H9 (cell line): Measurements from ENCODE around the gene GNB1L. TPM values are rescaled to one million over a fixed set of nuclear protein-coding genes. Genes with fewer than 3 reads are reported as not detected.

Experiments used
- DNase-seq: peaks from one replicate; pipeline ENCODE4 v3.0.0-alpha.2; 2017
- H2AFZ ChIP-seq: one replicate; pipeline ENCODE4 v1.6.1; 2013; ENCODE audit warnings: mild to moderate bottlenecking, low read length, control low read depth, moderate library complexity
- H2AK5ac ChIP-seq: 2 replicates; pipeline ENCODE4 v1.6.1; 2013; ENCODE audit warnings: low read length, control low read depth, mixed read lengths; ENCODE audit not compliant: insufficient read length
- H2BK120ac ChIP-seq: one replicate; pipeline ENCODE4 v1.6.1; 2013; ENCODE audit warnings: low read depth, mild to moderate bottlenecking, low read length, control low read depth, inconsistent platforms; ENCODE audit not compliant: poor library complexity, severe bottlenecking
- H2BK12ac ChIP-seq: 2 replicates; pipeline ENCODE4 v1.6.1; 2013; ENCODE audit warnings: low read length, control low read depth, mixed read lengths, low read depth; ENCODE audit not compliant: insufficient read length
- H2BK15ac ChIP-seq: 2 replicates; pipeline ENCODE4 v1.6.1; 2013; ENCODE audit warnings: low read depth, low read length, control low read depth
- H2BK20ac ChIP-seq: one replicate; pipeline ENCODE4 v1.6.1; 2013; ENCODE audit warnings: low read depth, mild to moderate bottlenecking, low read length, control low read depth, inconsistent platforms; ENCODE audit not compliant: poor library complexity, severe bottlenecking
- H2BK5ac ChIP-seq: 2 replicates; pipeline ENCODE4 v1.6.1; 2013; ENCODE audit warnings: low read length, control low read depth, mixed read lengths; ENCODE audit not compliant: insufficient read length
- H3K14ac ChIP-seq: 2 replicates; pipeline ENCODE4 v1.6.1; 2013; ENCODE audit warnings: low read length, control low read depth; ENCODE audit not compliant: insufficient read depth
- H3K18ac ChIP-seq: 2 replicates; pipeline ENCODE4 v1.6.1; 2013; ENCODE audit warnings: low read depth, mild to moderate bottlenecking, mixed read lengths, low read length, control low read depth; ENCODE audit not compliant: insufficient read length
- H3K23ac ChIP-seq: 2 replicates; pipeline ENCODE4 v1.6.1; 2013; ENCODE audit warnings: low read length, control low read depth, mixed read lengths, low read depth; ENCODE audit not compliant: insufficient read length
- H3K23me2 ChIP-seq: 2 replicates; pipeline ENCODE4 v1.6.1; 2013; ENCODE audit warnings: low read depth, mild to moderate bottlenecking, mixed read lengths, low read length, control low read depth; ENCODE audit not compliant: insufficient read length, poor library complexity, severe bottlenecking
- H3K27ac ChIP-seq: 2 replicates; pipeline ENCODE4 v1.5.1; 2013; ENCODE audit warnings: low read length, control low read depth, mixed read lengths, low read depth; ENCODE audit not compliant: insufficient read length
- H3K27me3 ChIP-seq: 2 replicates; pipeline ENCODE4 v1.6.1; 2013; ENCODE audit warnings: low read length, control low read depth, inconsistent platforms; ENCODE audit not compliant: insufficient read depth
- H3K4ac ChIP-seq: 2 replicates; pipeline ENCODE4 v1.6.1; 2013; ENCODE audit warnings: low read depth, mild to moderate bottlenecking, control low read depth, inconsistent platforms, low read length, moderate library complexity
- H3K4me1 ChIP-seq: 2 replicates; pipeline ENCODE4 v1.6.1; 2013; ENCODE audit warnings: low read length, control low read depth, inconsistent platforms; ENCODE audit not compliant: insufficient read depth
- H3K4me2 ChIP-seq: 2 replicates; pipeline ENCODE4 v1.6.1; 2013; ENCODE audit warnings: low read length, control low read depth, mixed read lengths; ENCODE audit not compliant: insufficient read length, insufficient read depth
- H3K56ac ChIP-seq: 2 replicates; pipeline ENCODE4 v1.6.1; 2013; ENCODE audit warnings: low read depth, mild to moderate bottlenecking, mixed read lengths, low read length, control low read depth; ENCODE audit not compliant: insufficient read length
- H3K79me1 ChIP-seq: 2 replicates; pipeline ENCODE4 v1.6.1; 2013; ENCODE audit warnings: low read depth, mild to moderate bottlenecking, moderate library complexity, low read length, control low read depth, inconsistent platforms; ENCODE audit not compliant: insufficient read depth, poor library complexity, severe bottlenecking
- H3K79me2 ChIP-seq: 2 replicates; pipeline ENCODE4 v1.6.1; 2013; ENCODE audit warnings: low read length, control low read depth, inconsistent platforms; ENCODE audit not compliant: insufficient read depth
- H3K9ac ChIP-seq: 2 replicates; pipeline ENCODE4 v1.6.1; 2013; ENCODE audit warnings: low read length, control low read depth, mixed read lengths; ENCODE audit not compliant: insufficient read length; ENCODE audit errors: extremely low read depth
- H3K9me3 ChIP-seq: one replicate; pipeline ENCODE4 v1.6.1; 2013; ENCODE audit warnings: low read depth, low read length, inconsistent platforms; ENCODE audit not compliant: control insufficient read depth
- H3T11ph ChIP-seq: one replicate; pipeline ENCODE4 v1.6.1; 2013; ENCODE audit warnings: mild to moderate bottlenecking, low read length, control low read depth, inconsistent platforms
- H4K20me1 ChIP-seq: one replicate; pipeline ENCODE4 v1.6.1; 2013; ENCODE audit not compliant: control insufficient read depth, insufficient read length, insufficient read depth
- H4K5ac ChIP-seq: 2 replicates; pipeline ENCODE4 v1.6.1; 2013; ENCODE audit warnings: low read depth, mild to moderate bottlenecking, mixed read lengths, low read length, control low read depth; ENCODE audit not compliant: insufficient read length
- H4K8ac ChIP-seq: replicated peaks from 2 replicates; pipeline ENCODE4 v1.6.1; 2013; ENCODE audit warnings: low read length, control low read depth, mixed read lengths, low read depth; ENCODE audit not compliant: insufficient read length
- H4K91ac ChIP-seq: 2 replicates; pipeline ENCODE4 v1.6.1; 2013; ENCODE audit warnings: low read depth, mild to moderate bottlenecking, moderate library complexity, mixed read lengths, low read length, control low read depth; ENCODE audit not compliant: insufficient read length
- H3K27ac Mint-ChIP-seq, 3 experiments: 2 replicates in 2 of 3; 3 replicates in 1 of 3; pipeline ENCODE4 v1.8.0; 2020 to 2021; ENCODE audit warnings: mixed read lengths in 3 of 3, mild to moderate bottlenecking in 1 of 3, moderate library complexity in 1 of 3
- H3K27me3 Mint-ChIP-seq: 2 replicates; pipeline ENCODE4 v1.8.0; 2021; ENCODE audit warnings: low read depth, mild to moderate bottlenecking, moderate library complexity, mixed read lengths
- H3K36me3 Mint-ChIP-seq, 3 experiments: 2 replicates in 2 of 3; 3 replicates in 1 of 3; pipeline ENCODE4 v1.8.0; 2020 to 2021; ENCODE audit warnings: low read depth in 3 of 3, mixed read lengths in 3 of 3; ENCODE audit not compliant: insufficient read depth in 1 of 3
- H3K4me1 Mint-ChIP-seq, 2 experiments: 2 replicates each; pipeline ENCODE4 v1.8.0; 2020; ENCODE audit warnings: mixed read lengths in 2 of 2
- H3K4me3 Mint-ChIP-seq, 2 experiments: 2 replicates in 1 of 2; 3 replicates in 1 of 2; pipeline ENCODE4 v1.8.0; 2020 to 2021; ENCODE audit warnings: mild to moderate bottlenecking in 2 of 2, mixed read lengths in 2 of 2, moderate library complexity in 1 of 2
- H3K9me3 Mint-ChIP-seq, 2 experiments: 2 replicates in 1 of 2; 3 replicates in 1 of 2; pipeline ENCODE4 v1.8.0; 2020; ENCODE audit warnings: mild to moderate bottlenecking in 2 of 2, mixed read lengths in 2 of 2, moderate library complexity in 1 of 2
- CTCF ChIP-seq: fragments of 200-600 bp; sonication (generic); conservative IDR thresholded peaks from 3 replicates; pipeline ENCODE4 v1.8.0; 2021; ENCODE audit warnings: antibody characterized with exemption, mild to moderate bottlenecking
- WGBS: extraction: QIAGEN DNeasy Blood & Tissue Kit; methylation state at CpG from one replicate; pipeline ENCODE4 v1.1.7; 2013; ENCODE audit warnings: missing lambda C conversion rate, low lambda C conversion rate, mixed read lengths; ENCODE audit not compliant: insufficient read length; ENCODE audit errors: extremely low coverage; 5-methylcytosine and 5-hydroxymethylcytosine counted together
- total RNA-seq: library from RNA; stranded (reverse); gene quantifications from 2 replicates; pipeline ENCODE4 v1.2.1, GENCODE V29; 2021

Gene GNB1L
- total RNA-seq, 1 experiment from 2014 or later = 22.4 TPM

- Histone ChIP-seq H3K23me2 (no peaks in the 10 kb centered on the region), H3K14ac (no peak overlapping the region), H2BK5ac (no peak overlapping the region), H3K4me2 (no peak overlapping the region), H3K56ac (no peak overlapping the region), H3K4ac (no peak overlapping the region), H3K9me3 (no peaks in the 10 kb centered on the region), H2BK20ac (no peak overlapping the region), H2BK12ac (no peak overlapping the region), H2AFZ (no peak overlapping the region), H4K8ac (no peak overlapping the region), H3T11ph (no peak overlapping the region), H3K23ac (no peak overlapping the region), H2BK15ac (no peak overlapping the region), H2AK5ac (no peak overlapping the region), H3K18ac (no peak overlapping the region), H3K79me2 (no peaks in the 10 kb centered on the region), H3K79me1 (no peaks in the 10 kb centered on the region), H3K27ac (no peak overlapping the region), H2BK120ac (no peak overlapping the region), H4K20me1 (peaks cover 3% of the 10 kb centered on the region), H4K91ac (no peak overlapping the region), H3K9ac (no peak overlapping the region), H4K5ac (no peak overlapping the region), H3K27me3 (no peaks in the 10 kb centered on the region), H3K4me1 (no peaks in the 10 kb centered on the region)
- no peak for TF ChIP-seq CTCF
- Mint-ChIP-seq H3K9me3 (no peaks in the 10 kb centered on the region; a peak in 1 of 5 replicates), H3K4me1 (peaks cover 5 to 7% of the 10 kb centered on the region in 2 experiments; a peak in 1 of 4 replicates), H3K36me3 (peaks cover 0 to 3% (median 0%) of the 10 kb centered on the region in 3 experiments; a peak in 4 of 7 replicates), H3K4me3 (no peak overlapping the region), H3K27me3 (peaks cover 4% of the 10 kb centered on the region), H3K27ac (no peak overlapping the region; a peak in 1 of 7 replicates)
- no CpG with 5 or more reads among the region's 9 CpGs for WGBS
- no peak for DNase-seq
Observed at GRCh38 chr22:19787849-19788141, 66.9 kb downstream of the GNB1L start.
